Measurements from ENCODE around the gene NSMCE4A.
"Not testable (repeated sequence)": the region's sequence is repeated elsewhere in the genome, so short reads cannot be mapped to it uniquely, and the experiment has no call there.

NSMCE4A gene, protein sequence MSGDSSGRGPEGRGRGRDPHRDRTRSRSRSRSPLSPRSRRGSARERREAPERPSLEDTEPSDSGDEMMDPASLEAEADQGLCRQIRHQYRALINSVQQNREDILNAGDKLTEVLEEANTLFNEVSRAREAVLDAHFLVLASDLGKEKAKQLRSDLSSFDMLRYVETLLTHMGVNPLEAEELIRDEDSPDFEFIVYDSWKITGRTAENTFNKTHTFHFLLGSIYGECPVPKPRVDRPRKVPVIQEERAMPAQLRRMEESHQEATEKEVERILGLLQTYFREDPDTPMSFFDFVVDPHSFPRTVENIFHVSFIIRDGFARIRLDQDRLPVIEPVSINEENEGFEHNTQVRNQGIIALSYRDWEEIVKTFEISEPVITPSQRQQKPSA

DNA sequence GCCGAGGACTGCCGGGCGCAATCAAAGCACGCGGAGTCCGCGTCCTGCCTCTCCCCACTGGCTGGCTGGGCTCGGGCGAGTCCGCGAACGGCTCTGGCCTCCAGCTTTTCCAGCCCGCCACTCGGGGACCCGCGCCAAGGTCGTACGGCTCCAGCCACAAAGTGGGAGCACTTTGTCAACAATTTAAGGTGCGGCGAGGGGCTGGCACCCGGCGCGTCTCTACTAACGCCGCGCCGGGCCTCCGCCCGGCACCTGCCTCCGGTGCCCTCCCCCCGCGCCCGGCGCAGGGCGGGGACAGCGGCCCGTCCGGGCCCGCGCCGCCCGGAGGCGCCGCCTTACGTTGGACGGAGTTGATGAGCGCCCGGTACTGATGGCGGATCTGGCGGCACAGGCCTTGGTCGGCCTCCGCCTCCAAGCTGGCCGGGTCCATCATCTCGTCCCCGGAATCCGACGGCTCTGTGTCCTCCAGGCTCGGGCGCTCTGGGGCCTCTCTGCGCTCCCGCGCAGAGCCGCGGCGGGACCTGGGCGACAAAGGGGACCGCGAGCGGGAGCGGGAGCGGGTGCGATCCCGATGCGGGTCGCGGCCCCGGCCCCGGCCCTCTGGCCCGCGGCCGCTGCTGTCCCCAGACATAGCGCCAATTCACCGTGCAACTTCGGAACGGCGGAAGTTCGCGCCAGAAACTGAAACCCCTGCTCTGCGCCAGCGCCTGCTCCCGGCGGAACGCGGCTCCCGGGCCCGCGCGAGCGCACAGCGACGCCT is at the start of gene NSMCE4A:
Gene NSMCE4A, minus strand, starts transcription at position 683 of the 760 bp plus-strand sequence. Its CDS starts 52 bp downstream, at position 631.
- peak; percentile 70 to 73 for DNase-seq

DNA sequence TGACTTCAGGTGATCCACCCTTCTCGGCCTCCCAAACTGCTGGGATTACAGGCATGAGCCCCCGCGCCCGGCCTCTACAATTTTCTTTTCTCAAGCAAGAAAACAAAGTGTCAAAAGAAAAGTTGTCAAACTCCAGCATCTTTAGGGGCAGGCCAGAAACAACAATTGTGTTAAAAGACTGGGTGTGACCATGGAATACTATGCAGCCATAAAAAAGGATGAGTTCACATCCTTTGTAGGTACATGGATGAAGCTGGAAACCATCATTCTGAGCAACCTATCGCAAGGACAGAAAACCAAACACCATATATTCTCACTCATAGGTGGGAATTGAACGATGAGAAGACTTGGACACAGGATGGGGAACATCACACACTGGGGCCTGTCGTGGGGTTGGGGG is 48.2 kb upstream of the NSMCE4A start:
- not testable (repeated sequence) for DNase-seq

DNA sequence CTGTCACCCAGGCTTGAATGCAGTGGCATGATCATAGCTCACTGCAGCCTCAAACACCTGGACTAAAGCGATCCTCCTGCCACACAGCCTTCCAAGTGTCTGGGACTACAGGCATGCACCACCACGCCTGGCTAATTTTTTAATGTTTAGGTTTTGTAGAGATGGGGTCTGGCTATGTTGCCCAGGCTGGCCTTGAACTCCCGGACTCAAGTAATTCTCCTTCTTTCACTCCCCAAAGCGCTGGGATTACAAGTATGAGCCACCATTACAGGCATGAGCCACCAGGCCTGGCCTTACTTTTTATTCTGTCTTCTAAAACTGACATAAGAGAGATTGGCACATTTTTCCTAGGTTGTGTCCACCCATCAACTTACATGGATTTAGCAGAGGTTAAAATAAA is 47.3 kb upstream of the NSMCE4A start:
- no peak for DNase-seq

DNA sequence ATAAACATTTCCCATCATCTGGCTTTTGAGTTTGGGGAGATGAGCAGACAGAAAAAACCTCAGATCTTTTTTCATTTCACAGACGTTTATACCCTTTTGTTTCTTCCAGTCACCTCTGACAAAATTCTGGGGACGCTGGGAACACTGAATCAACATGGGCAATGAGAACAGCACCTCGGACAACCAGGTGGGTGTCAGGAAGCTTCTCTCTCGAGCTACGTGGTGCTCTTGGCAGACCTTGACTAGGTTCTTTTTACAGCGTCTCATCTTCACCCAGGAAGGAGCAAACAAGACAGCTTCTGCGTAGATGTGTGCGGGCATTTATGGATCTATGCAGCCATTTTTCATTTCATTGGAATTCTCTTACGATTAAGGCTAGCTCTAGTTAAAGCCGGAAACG is 46.8 kb upstream of the NSMCE4A start:
- no peak for DNase-seq

DNA sequence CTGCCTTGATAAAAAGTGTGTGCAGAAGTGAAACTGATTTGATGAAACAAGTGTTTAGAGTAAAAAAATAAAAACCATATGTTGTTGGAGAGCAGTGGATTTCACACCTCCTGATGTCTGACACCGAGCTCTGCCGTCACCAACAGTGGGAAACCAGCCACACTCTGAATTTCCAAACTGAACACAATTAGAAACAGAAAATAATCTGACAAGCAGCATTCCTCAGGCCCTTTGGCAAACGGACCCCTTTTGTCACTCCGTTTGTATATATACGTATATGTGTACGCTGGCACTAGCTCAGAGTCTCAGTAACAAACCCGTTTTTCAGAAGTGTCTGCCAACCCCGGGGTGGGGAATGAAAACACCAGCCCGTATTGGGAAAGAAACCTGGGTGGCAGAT is 46.4 kb upstream of the NSMCE4A start:
- no peak for DNase-seq

DNA sequence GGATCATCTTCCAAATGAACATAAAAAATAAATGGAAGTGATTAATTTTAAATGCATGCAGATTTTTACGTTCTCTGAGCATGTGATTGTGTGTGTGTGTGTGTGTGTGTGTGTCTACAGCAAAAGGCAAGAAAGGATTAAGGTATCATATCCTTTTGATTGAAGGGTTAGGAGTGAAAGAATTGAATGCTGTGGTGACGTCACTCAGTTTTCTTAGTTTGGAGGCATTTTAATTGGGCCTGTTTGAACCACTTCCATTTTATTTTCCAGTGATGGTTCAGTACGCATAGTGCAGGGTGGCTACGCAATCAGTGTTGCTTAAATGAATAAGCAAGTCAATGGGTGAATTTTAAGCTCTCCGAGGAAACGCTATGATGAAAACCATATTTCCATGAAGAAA is 45.2 kb upstream of the NSMCE4A start:
- no peak for DNase-seq

DNA sequence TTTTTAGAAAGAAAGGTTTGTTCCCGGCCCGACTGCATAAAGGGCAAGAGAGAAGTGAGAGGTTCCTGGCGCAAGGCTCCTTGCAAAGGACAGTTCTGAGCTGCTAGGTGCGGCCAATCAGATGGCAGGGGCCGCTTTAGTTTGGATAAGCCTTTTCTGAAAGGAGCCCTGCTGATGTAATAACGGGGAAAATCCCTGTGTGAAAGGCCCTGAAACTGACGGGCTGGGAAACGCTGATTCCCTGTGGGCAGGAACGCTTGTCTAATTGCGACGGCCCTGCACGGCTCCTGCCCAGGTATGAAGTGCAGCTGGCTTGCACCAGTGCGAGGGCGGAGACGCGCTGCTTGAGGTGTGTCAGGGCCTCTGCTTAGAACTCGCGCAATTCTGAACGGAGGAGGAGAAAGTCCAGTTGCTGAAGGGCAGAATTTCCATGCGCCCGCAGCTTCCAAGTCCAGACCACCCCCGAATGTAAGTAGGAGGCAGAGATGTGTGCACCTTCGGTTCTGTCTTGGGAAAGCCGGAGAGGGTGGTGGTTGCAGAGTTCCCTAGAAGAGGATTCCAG is 44.5 kb upstream of the NSMCE4A start:
- DNase-seq, result no peak

DNA sequence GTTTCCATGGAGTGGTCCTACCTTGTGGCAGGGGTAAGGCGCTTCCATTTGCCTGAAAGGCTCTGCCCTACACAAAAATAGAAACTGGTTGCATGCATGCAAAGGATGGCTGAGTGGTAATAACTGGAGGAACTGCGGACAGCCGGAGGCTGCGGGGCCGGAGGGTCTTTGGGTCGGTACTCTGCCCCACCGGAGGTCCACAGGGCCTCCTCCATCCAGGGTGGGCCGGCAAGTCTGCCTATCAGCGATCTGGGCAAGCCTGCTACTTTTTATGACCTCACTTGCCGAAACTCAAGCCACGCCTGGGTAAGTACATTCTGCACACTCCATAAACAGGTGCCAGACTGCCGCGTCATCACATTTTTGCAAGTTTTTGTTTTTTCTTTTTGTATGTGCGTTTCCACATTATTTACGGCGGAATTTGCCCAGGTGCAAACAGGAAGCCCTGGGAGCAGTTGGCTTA is 44.0 kb upstream of the NSMCE4A start:
- no peak for DNase-seq

DNA sequence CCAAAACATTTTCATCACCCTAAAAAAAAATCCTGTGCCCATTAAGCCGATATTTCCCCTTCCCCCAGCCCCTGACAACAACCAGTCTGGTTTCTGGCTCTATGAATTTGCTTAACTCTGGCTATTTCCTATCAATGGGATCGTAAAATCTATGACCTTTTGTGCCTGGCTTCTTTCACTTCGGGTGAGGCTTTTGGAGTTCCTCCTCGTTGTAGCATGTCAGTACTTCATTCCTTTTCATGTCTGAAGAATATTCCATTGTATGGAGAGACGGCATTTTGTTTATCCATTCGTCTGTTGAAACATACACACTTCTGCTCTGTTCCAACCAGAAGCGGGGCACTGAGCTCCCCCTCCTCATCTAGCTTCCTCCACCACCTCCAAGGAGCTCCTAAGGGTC is 43.5 kb upstream of the NSMCE4A start:
- DNase-seq, result no peak

DNA sequence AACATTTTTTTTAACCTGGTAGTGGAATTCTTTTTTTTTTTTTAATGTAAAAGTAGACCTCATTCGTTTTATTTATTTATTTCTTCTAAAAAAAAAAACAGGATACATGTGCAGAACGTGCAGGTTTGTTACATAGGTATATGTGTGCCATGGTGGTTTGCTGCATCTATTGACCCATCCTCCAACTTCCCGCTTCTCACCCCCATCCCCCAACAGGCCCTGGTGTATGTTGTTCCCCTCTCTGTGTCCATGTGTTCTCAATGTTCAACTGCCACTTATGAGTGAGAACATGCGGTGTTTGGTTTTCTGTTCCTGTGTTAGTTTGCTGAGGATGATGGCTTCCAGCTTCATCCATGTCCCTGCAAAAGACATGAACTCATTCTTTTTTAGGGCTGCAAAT is 42.9 kb upstream of the NSMCE4A start:
- not testable (repeated sequence) for DNase-seq

DNA sequence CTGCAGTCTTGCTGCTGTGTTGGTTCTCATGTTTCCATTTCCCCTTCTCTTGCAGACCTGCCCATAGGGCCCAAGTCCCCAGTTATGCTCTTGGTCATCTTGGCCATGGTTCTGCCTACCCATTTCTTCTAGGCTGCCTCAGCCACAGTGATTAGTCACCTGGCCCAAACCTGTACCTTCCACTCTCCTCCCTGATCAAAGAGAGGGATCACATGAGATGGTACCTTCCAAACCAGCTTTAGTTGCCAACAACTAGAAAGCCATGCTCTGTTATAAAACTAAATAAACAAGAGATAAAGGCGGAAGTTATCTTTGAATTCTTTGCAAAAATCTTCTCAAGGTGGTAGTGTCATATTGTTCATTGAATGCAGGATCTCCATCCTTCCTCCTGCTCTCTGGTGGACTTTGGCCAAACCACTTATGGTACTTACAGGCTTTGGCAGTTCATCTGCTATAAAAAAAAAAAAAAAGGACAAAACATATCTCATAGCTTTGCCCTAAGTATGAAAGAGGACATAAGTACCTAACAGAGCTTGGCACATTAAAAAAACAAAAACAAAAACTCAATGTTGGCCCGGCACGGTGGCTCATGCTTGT is 39.7 kb upstream of the NSMCE4A start:
- DNase-seq, result no peak

DNA sequence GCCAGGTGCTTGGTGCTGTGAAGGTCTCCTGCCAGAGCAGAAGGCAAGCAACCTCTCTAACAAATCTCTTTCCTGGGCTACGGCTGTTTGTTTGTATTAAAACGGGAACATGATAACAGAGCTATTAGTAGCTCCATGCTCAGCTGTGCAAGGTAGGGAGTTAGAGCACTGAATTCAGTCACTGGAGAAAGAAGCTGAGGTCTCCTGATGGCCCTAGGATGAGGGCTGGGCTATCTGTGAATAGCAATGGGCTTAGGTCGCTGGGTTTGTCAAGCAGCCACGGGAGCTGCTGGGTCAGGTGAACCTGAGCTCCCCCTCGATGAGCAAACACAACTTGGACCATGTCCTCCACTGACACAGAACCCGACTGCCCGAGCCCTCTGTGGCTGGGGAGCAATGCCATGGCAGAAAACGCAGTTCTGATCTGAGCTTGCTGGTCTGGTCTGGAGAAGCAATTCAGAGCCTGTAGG is 38.3 kb upstream of the NSMCE4A start:
- no peak for DNase-seq

DNA sequence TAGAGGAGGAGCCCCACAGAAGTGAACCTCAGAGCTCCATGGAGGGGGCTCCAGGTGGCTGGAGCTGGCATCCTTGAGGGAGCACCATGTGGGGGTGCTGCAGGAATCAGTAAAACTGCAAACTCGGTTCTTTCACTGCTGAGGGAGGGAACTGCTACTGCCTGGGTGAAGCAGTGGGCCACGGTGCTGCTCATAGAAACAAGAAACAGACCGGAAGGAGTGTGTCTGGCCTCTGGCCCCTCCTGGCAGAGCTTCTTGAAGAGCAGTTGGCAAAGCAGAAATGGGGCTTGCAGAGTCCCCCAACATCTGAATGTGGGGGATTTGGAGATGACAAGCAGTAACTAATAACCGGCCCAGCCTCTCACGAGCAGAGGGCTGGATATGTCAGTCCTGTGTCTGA is 37.7 kb upstream of the NSMCE4A start:
- no peak for DNase-seq

DNA sequence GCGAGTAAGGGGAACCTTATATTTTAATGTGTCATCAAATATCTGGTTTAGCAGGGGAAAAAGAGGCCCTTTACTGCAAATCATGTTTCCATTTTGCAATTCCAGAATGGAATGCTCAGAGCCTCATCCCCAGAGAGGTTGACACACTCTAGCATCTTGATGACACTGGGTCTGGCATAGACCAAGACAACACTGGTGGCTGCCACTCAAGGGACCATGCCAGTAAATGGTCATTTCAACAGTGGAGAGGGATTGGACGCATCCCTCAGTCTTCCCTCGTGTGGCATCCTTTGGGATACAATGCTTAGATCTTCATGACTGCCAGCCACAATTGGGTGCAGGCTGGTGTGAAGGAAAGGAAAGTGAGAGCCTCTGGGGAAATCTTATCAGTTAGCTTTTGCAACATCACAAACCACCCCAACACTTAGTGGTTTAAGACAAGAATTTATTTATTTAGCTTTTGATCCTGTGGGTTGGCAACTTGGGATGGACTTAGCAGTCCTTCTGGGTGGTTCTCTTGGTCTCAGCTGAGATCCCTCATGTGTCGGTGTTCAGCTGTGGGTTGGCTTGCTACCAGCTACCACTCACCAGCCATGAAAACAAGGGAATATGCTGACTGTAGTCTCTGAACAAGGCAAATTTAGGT is 35.5 kb upstream of the NSMCE4A start:
- no peak for DNase-seq

DNA sequence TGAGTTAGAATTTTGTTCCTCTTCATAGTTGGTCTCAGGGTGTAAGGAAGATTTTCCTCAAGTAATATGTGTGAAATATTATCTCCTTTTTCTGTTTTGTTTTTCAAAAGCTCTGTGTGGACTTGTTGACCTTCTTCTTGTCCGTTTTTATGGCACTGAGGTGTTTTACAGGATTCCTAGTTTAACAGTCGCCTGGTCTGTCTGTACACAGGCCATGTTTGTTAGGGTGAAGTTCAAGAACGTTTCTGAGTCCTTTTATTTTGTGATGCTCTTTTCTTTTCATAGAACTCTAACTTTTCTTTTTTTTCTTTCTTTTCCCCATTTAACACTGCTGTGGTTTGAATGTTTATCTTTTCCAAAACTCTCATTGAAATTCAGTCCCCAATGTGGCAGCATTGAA is 32.4 kb upstream of the NSMCE4A start:
- DNase-seq, result no peak

DNA sequence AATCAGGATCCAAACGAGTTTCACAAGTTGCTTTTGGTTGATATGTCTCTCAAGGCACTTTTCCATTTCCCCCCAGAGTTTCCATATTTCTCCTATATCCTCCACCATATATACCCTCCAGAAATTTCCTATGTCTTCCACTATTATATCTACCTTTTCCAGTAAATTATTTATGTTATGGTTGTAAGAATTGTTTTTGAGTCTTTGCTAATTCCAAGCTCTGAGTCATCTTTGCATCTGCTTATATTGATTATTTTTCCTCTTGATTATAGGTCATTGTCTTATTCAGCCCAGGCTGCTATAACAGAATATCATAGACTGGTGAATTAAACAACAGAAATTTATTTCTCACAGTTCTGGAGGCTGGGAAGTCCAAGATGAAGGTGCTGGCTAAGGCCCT is 26.7 kb upstream of the NSMCE4A start:
- no peak for DNase-seq

DNA sequence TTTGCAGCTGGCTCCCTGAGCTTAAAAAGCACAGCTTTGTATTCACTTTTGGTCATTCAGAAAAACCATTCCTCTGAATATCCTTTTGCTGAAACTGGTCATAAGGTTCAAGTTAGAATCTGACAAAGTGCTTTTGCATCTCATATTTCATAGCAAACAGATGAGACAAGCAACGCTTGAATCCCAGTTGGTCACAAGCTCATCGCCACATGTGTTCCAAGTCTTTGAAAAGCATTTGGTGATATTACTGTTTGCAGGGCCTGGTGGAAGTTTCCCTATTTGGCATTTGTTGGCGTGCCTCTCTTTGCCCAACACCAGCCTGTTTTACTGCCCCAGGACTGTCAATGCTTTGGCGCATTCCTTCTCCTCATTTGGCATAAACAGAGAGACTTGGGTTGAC is 24.3 kb upstream of the NSMCE4A start:
- DNase-seq, result no peak

DNA sequence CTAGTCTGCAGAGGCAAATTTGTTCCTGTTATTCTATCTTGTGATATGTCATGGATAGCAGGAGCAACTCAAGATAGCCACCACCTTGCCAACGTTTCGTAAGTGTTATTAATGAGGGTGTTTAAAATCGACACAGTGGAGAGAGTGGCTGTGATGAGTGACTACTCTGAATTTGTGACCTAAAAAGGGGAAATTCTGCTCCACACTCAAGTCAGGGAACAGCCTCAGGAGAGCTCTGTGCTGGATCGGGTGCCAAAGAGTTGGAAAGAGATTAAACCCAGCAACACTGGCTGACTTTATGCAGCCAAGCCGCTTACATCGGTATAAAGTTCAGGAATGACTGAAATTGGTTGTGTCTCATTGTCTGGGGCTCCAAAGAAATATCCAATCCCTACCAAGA is 23.4 kb upstream of the NSMCE4A start:
- no peak for DNase-seq

DNA sequence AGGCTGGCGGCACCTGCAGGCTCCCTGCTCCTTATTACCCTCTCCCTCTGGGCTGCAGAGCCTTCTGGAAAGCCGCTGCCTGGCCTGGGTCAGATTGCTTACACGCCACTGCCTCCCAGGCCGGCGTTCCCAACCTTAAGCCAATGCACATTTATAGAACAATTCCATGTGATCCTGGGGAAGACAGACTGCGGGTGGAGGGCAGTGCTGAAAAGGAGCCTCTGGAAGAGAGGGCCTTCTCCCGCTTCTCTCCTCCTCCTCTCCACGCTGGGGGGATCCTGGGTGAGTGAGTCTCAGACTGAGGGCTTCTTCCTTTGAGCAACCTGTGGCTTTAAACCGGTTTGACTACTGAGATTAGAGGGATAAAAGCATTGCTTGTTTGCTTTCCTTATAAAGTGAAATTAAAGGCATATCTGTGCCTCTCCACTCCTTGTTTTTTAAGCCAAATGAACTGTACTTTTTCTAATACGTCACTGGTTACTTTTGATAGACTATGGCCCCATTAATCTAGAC is 19.5 kb upstream of the NSMCE4A start:
- DNase-seq, result no peak

DNA sequence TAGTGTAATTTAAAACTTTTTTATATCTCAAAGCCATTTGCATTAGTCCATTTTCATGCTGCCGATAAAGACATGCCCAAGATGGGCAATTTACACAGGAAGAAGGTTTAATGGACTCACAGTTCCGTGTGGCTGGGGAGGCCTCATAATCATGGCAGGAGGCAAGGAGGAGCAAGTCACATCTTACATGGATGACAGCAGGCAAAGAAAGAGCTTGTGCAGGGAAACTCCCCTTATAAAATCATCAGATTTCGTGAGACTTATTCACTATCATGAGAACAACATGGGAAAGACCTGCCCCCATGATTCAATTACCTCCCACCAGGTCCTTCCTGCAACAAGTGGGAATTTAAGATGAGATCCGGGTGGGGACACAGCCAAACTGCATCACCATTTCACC is 16.7 kb upstream of the NSMCE4A start:
- DNase-seq, result not testable (repeated sequence)

DNA sequence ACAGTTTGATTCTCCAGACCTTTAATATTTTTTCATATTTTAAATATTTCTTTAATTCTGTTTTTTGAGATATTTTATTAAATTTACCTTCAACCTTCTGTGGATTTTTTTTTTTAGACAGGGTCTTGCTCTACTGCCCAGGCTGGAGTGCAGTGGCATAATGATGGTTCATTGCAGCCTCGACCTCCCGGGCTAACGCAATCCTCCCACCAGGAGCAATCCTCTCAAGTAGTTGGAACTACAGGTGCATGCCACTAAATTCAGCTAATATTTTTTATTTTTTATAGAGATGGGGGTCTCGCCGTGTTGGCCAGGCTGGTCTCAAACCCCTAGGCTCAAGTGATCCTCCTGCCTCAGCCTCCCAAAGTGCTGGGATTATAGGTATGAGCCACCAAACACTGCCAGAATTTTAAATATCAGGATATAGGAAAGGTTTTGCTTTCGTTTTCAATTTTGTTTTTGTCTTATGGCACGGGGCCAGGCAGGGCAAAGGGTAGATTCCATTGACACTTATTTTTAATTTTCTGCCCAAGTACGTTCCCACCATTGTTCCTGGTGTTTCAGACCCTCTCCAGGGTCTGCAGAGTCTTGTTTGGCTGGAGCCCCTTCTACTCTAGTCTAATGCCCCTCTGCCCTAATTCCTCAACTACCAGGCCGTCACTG is 15.1 kb upstream of the NSMCE4A start:
- DNase-seq, result no peak
